Retinal pigment epithelial cell (primary cell): ENCODE measurements around the gene PNPLA2.
A peak's percentile ranks its signal among the peaks of the same experiment; 100 is the strongest.

Experiments used
- DNase-seq: peaks from one replicate; pipeline ENCODE4 v3.0.0-alpha.2; 2010; ENCODE audit warnings: low read depth
- H3K4me3 ChIP-seq: 2 replicates; pipeline ENCODE4 v1.5.1; 2011; ENCODE audit warnings: mild to moderate bottlenecking, low read length, control low read depth, moderate library complexity
- CTCF ChIP-seq: conservative IDR thresholded peaks from 2 replicates; pipeline ENCODE4 v1.5.1; 2011; ENCODE audit warnings: low read depth, low read length, control low read depth, inconsistent platforms

Gene PNPLA2

GRCh38 chr11:855796-856195 is 37.1 kb downstream of the PNPLA2 start:
- no peak for TF ChIP-seq CTCF
- no peak for DNase-seq
- H3K4me3 ChIP-seq, result no peak overlapping the region

GRCh38 chr11:856397-856796 is 37.7 kb downstream of the PNPLA2 start:
- H3K4me3 ChIP-seq, result no peak overlapping the region
- no peak for TF ChIP-seq CTCF
- DNase-seq, result no peak

GRCh38 chr11:858053-858761 is 39.5 kb downstream of the PNPLA2 start:
- DNase-seq, result no peak
- H3K4me3 ChIP-seq, result no peak overlapping the region
- TF ChIP-seq CTCF, result no peak

- H3K4me3 ChIP-seq, result peak overlapping the region; percentile 53
- no peak for TF ChIP-seq CTCF
- DNase-seq, result no peak
Observed at GRCh38 chr11:858762-859339, 40.1 kb downstream of the PNPLA2 start.

- DNase-seq, result peak; percentile 93
- H3K4me3 ChIP-seq, result peak overlapping the region; percentile 53
- no peak for TF ChIP-seq CTCF
Observed at GRCh38 chr11:859394-860131, 40.8 kb downstream of the PNPLA2 start.

- TF ChIP-seq CTCF, result no peak
- no peak for DNase-seq
- H3K4me3 ChIP-seq, result peak overlapping the region; percentile 27
Observed at GRCh38 chr11:860234-861104, 41.8 kb downstream of the PNPLA2 start.
